Fibroblast of the aortic adventitia (primary cell): ENCODE results near the gene SUCLG2. TPM values are rescaled to one million over a fixed set of nuclear protein-coding genes. Genes with fewer than 3 reads are reported as not detected.

Experiments
- DNase-seq: peaks from one replicate; pipeline ENCODE4 v3.0.0-alpha.2; 2010; ENCODE audit warnings: low read depth
- H3K4me3 ChIP-seq: 2 replicates; pipeline ENCODE4 v1.5.1; 2011; ENCODE audit warnings: low read depth, mild to moderate bottlenecking, control low read depth, low read length, moderate library complexity
- total RNA-seq: library from RNA; depleted of rRNA; stranded (reverse); fragments of >200 nt; gene quantifications from 2 replicates; pipeline ENCODE4 v1.2.3, GENCODE V29; 2012; ENCODE audit warnings: low replicate concordance
- TF ChIP-seq, protein P1 (sequence below): IDR thresholded peaks from 2 replicates; pipeline ENCODE4 v1.5.1; 2011; ENCODE audit warnings: mild to moderate bottlenecking, low read length, control low read depth, inconsistent platforms; ENCODE audit not compliant: insufficient read depth

Gene SUCLG2
- total RNA-seq, 1 donor = 73.9 TPM

DNA sequence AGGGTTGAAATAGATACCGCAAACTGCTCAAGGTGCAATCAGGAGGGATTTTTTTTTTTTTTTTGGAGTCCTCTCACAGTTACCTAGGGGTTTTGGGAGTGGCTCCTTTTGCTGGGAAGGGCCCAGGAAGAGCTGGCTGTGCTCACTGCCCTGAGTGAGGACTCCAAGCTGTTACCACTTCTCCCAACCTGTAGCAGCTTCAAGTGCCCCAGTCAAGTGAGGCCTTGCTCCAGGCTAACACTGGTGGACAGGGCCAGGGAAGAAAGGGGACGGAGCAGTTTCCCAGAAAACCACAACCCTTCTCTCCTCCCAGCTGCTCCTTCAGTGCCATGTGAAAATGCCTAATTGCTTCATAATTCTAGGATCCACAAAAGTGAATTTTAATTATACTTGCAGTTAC lies 274.3 kb downstream of the SUCLG2 start:
- TF ChIP-seq, protein P1, sequence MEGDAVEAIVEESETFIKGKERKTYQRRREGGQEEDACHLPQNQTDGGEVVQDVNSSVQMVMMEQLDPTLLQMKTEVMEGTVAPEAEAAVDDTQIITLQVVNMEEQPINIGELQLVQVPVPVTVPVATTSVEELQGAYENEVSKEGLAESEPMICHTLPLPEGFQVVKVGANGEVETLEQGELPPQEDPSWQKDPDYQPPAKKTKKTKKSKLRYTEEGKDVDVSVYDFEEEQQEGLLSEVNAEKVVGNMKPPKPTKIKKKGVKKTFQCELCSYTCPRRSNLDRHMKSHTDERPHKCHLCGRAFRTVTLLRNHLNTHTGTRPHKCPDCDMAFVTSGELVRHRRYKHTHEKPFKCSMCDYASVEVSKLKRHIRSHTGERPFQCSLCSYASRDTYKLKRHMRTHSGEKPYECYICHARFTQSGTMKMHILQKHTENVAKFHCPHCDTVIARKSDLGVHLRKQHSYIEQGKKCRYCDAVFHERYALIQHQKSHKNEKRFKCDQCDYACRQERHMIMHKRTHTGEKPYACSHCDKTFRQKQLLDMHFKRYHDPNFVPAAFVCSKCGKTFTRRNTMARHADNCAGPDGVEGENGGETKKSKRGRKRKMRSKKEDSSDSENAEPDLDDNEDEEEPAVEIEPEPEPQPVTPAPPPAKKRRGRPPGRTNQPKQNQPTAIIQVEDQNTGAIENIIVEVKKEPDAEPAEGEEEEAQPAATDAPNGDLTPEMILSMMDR = no peak

DNA sequence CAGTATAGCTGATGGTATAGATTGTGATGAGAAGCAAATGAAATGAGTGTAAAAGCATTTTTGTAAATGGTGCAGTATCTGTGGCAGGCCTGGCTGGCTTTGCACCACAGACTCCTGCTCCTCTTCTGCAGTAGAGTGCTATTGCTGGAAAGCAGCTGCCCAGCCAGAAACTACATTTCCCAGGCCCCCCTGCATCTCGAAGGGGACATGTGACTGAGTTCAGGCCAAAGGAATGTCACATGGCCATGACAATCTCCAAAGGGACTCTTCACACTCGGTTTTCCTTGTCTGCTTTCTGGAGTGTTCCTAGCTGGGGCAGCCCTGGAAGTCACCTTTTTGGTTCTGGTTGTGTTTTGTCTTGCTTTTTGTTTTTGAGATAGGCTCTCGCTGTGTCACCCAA lies 277.1 kb downstream of the SUCLG2 start:
- TF ChIP-seq, protein P1 = no peak
- no peak overlapping the region for H3K4me3 ChIP-seq
- DNase-seq = no peak

More for the DNA sequence above, 274.3 kb downstream of the SUCLG2 start:
- no peak overlapping the region for H3K4me3 ChIP-seq
- DNase-seq = no peak

DNA sequence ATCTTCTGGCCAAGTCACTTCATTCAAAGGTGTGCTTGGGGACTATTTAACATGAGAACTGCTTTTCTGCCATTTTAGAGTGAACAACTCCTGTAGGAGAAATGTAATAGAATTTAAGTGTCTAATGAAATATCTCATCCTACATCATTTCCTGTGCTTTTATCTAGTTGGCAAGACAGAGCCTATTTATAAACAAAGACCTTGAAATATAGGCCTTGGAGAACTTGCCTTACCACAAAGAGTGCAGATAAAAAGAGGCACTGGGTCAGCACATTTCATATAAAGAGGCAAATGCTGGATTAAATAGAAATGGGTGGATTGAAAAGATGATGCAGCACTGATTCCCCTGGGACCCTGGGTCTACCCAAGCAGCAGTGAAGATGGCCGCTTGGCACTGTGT lies 278.0 kb downstream of the SUCLG2 start:
- DNase-seq = no peak
- TF ChIP-seq, protein P1 = no peak
- H3K4me3 ChIP-seq = no peak overlapping the region

DNA sequence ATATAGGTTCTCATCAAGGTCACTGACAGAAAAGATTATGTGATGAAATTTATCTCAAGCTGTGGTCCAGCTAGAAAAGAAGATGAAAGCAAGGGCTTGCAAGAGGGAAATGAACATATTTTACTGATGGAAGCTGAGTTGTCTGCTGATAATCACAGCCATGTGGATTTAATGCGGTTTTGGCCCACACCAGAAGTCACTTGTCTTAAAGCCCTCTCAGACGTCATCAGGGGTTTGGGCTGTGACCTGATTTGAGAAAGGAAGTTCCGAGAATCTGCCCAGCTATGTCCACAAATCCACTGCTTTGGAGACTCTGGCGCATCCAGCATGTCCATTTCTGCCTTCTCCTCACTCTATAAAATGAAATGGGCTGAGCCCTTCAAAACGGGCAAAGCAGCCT lies 278.4 kb downstream of the SUCLG2 start:
- TF ChIP-seq, protein P1 = no peak
- DNase-seq = no peak
- no peak overlapping the region for H3K4me3 ChIP-seq

DNA sequence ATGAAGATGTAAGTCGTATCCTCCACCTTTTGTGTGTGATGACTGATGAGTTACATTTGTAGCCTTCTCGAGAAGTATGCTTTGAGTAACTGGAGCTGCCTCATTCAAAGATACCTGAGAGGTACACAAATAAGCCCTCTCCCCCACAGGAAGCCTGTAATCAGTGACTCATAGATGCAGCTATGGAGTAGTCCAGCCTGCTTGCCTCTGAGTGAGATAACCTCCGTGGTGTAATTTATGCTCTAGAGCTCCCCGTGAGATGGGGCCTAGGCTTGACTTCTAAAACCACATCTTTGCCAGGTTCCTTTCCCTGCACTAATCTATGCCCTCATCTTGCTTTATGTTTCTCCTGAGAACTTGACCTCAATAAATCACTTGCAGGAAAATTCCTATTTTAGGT lies 291.7 kb downstream of the SUCLG2 start:
- no peak overlapping the region for H3K4me3 ChIP-seq
- TF ChIP-seq, protein P1 = no peak
- no peak for DNase-seq

DNA sequence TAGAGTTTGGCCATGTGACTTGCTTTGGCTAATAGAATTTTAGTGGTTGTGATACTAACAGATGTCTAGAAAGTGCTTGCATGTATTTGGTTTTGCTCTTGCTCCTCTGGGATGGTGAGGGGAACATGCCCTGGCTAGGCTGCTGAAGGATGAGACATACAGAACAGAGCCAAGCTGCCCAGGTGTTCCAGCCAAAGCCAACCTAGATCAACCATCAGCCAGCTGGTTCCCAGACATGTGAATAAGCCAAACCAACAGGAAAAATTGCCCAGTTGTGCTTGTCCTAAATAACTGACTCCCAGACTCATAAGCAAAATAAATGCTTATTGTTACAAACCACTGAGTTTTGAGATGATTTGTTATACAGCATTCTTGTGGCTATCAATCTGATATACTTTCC lies 292.6 kb downstream of the SUCLG2 start:
- TF ChIP-seq, protein P1 = no peak
- DNase-seq = no peak
- no peak overlapping the region for H3K4me3 ChIP-seq

DNA sequence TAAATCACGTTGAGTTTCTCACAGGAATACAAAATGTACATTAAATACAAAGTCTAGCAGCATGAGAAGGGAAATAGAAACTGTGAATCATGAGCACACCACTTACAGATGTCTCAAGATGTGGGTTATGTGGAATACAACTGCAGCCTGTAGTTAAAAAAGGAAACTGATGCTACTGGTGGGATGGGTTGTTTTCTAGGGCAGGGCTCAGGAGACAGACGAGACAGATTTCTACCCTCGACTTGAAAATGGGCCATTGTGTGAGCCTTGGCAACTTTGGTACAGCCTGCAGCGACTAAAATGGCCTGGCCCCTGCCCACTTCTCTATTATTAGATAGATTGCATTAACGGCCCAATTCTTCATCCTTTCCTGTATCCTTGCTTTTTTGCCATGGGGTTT lies 293.1 kb downstream of the SUCLG2 start:
- TF ChIP-seq, protein P1 = no peak
- H3K4me3 ChIP-seq = no peak overlapping the region
- DNase-seq = no peak
